Natural killer cell treated with Interleukin-12 subunit alpha and Interleukin-12 subunit beta and Interleukin-15 and Interleukin-18, amount 100 ng/mL, for 72 hours (primary cell): ENCODE measurements around the gene PRELP. TPM values are rescaled to one million over a fixed set of nuclear protein-coding genes. Genes with fewer than 3 reads are reported as not detected.

Source experiments
- ATAC-seq, 2 donors: fragments of 150-1000 bp; cut with Tn5 transposase in 1 of 2; sonication (Bioruptor Pico), chemical (Tn5 transposase) in 1 of 2; 2 replicates each; pipeline ENCODE4 v1.10.0; 2021
- DNase-seq: peaks from one replicate; pipeline ENCODE4 v3.0.0; 2022; ENCODE audit warnings: low spot score
- H3K27ac Mint-ChIP-seq, 2 donors: 1 replicate in 1 of 2; 2 replicates in 1 of 2; pipeline ENCODE4 v1.8.0; 2022; ENCODE audit warnings: mixed read lengths in 2 of 2, mild to moderate bottlenecking in 1 of 2, moderate library complexity in 1 of 2
- H3K27me3 Mint-ChIP-seq, 2 donors: 1 replicate in 1 of 2; 2 replicates in 1 of 2; pipeline ENCODE4 v1.8.0; 2022; ENCODE audit warnings: mixed read lengths in 2 of 2
- H3K36me3 Mint-ChIP-seq: one replicate; pipeline ENCODE4 v1.8.0; 2022; ENCODE audit warnings: mixed read lengths
- H3K4me1 Mint-ChIP-seq, 2 donors: 1 replicate in 1 of 2; 2 replicates in 1 of 2; pipeline ENCODE4 v1.8.0; 2022; ENCODE audit warnings: low read depth in 2 of 2, mixed read lengths in 2 of 2, mild to moderate bottlenecking in 1 of 2
- H3K4me3 Mint-ChIP-seq: one replicate; pipeline ENCODE4 v1.8.0; 2022; ENCODE audit warnings: mixed read lengths
- H3K9me3 Mint-ChIP-seq: 2 replicates; pipeline ENCODE4 v1.8.0; 2022; ENCODE audit warnings: mixed read lengths
- total RNA-seq, 2 donors: library from RNA; stranded (reverse); gene quantifications; one replicate each; pipeline ENCODE4 v1.2.3, GENCODE V29; 2022

The PRELP gene
- total RNA-seq: not detected

GRCh38 chr1:203475012-203475981, at the start of gene PRELP:
PRELP (plus strand) TSS chr1:203475806; CDS start chr1:203483185, 7,379 bp downstream.
- DNase-seq: no peak
- Mint-ChIP-seq H3K4me1 (no peaks in the 10 kb centered on the region), H3K27me3 (peaks cover 15 to 22% of the 10 kb centered on the region in 2 donors), H3K4me3 (no peak within 1 kb of the TSS), H3K36me3 (no peaks in the 10 kb centered on the region), H3K9me3 (no peaks in the 10 kb centered on the region), H3K27ac (no peak within 1 kb of the TSS)
- ATAC-seq: no peak

- peaks cover 26 to 29% of the 10 kb centered on the region in 2 donors for H3K27me3 Mint-ChIP-seq
- no peak overlapping the region for H3K4me3 Mint-ChIP-seq
- H3K27ac Mint-ChIP-seq: no peak overlapping the region
- DNase-seq (no peak), ATAC-seq (no peak)
- no peaks in the 10 kb centered on the region for H3K36me3 Mint-ChIP-seq
- H3K9me3 Mint-ChIP-seq: no peaks in the 10 kb centered on the region
- no peaks in the 10 kb centered on the region for H3K4me1 Mint-ChIP-seq
Observed at GRCh38 chr1:203426366-203426765, 49.2 kb upstream of the PRELP start.

GRCh38 chr1:203426870-203427269, 48.7 kb upstream of the PRELP start:
- Mint-ChIP-seq H3K9me3 (no peaks in the 10 kb centered on the region), H3K27me3 (peaks cover 26 to 31% of the 10 kb centered on the region in 2 donors), H3K4me3 (no peak overlapping the region), H3K27ac (no peak overlapping the region), H3K36me3 (no peaks in the 10 kb centered on the region), H3K4me1 (no peaks in the 10 kb centered on the region)
- ATAC-seq (no peak), DNase-seq (no peak)

- ATAC-seq (no peak), DNase-seq (no peak)
- H3K36me3 Mint-ChIP-seq: no peaks in the 10 kb centered on the region
- no peak overlapping the region for H3K27ac Mint-ChIP-seq
- H3K4me1 Mint-ChIP-seq: no peaks in the 10 kb centered on the region
- H3K9me3 Mint-ChIP-seq: no peaks in the 10 kb centered on the region
- no peak overlapping the region for H3K4me3 Mint-ChIP-seq
- H3K27me3 Mint-ChIP-seq: peaks cover 23 to 31% of the 10 kb centered on the region in 2 donors
Observed at GRCh38 chr1:203427451-203427850, 48.2 kb upstream of the PRELP start.

GRCh38 chr1:203428981-203429599, 46.5 kb upstream of the PRELP start:
- Mint-ChIP-seq H3K9me3 (no peaks in the 10 kb centered on the region), H3K27me3 (peaks cover 27 to 36% of the 10 kb centered on the region in 2 donors), H3K4me3 (no peak overlapping the region)

GRCh38 chr1:203435615-203436014, 40.0 kb upstream of the PRELP start:
- peaks cover 17 to 37% of the 10 kb centered on the region in 2 donors for H3K27me3 Mint-ChIP-seq
- DNase-seq: no peak
- H3K4me3 Mint-ChIP-seq: no peak overlapping the region

More at GRCh38 chr1:203428981-203429599, 46.5 kb upstream of the PRELP start:
- no peak overlapping the region for H3K27ac Mint-ChIP-seq
- H3K4me1 Mint-ChIP-seq: no peaks in the 10 kb centered on the region
- DNase-seq (no peak), ATAC-seq (no peak)
- no peaks in the 10 kb centered on the region for H3K36me3 Mint-ChIP-seq

GRCh38 chr1:203437696-203438315, 37.8 kb upstream of the PRELP start:
- DNase-seq (no peak), ATAC-seq (peak in 1 of 2 donors; percentile 27)
- H3K9me3 Mint-ChIP-seq: no peaks in the 10 kb centered on the region
- H3K27me3 Mint-ChIP-seq: peaks cover 18 to 38% of the 10 kb centered on the region in 2 donors
- H3K27ac Mint-ChIP-seq: no peak overlapping the region
- H3K36me3 Mint-ChIP-seq: no peaks in the 10 kb centered on the region
- H3K4me3 Mint-ChIP-seq: no peak overlapping the region
- H3K4me1 Mint-ChIP-seq: no peaks in the 10 kb centered on the region

More at GRCh38 chr1:203435615-203436014, 40.0 kb upstream of the PRELP start:
- no peak overlapping the region for H3K27ac Mint-ChIP-seq
- no peaks in the 10 kb centered on the region for H3K4me1 Mint-ChIP-seq
- no peaks in the 10 kb centered on the region for H3K36me3 Mint-ChIP-seq
- no peak for ATAC-seq
- H3K9me3 Mint-ChIP-seq: no peaks in the 10 kb centered on the region

- no peaks in the 10 kb centered on the region for H3K4me1 Mint-ChIP-seq
Observed at GRCh38 chr1:203439131-203439730, 36.4 kb upstream of the PRELP start.

GRCh38 chr1:203440771-203441170, 34.8 kb upstream of the PRELP start:
- Mint-ChIP-seq H3K4me1 (no peaks in the 10 kb centered on the region), H3K4me3 (no peak overlapping the region), H3K27ac (no peak overlapping the region), H3K27me3 (peaks cover 19 to 38% of the 10 kb centered on the region in 2 donors), H3K9me3 (no peaks in the 10 kb centered on the region), H3K36me3 (no peaks in the 10 kb centered on the region)
- no peak for DNase-seq
- peak in 1 of 2 donors; percentile 38 for ATAC-seq

More at GRCh38 chr1:203439131-203439730, 36.4 kb upstream of the PRELP start:
- no peak overlapping the region for H3K4me3 Mint-ChIP-seq
- ATAC-seq (no peak), DNase-seq (no peak)
- H3K36me3 Mint-ChIP-seq: no peaks in the 10 kb centered on the region
- H3K27ac Mint-ChIP-seq: no peak overlapping the region
- no peaks in the 10 kb centered on the region for H3K9me3 Mint-ChIP-seq
- peaks cover 19 to 44% of the 10 kb centered on the region in 2 donors for H3K27me3 Mint-ChIP-seq

GRCh38 chr1:203441766-203442165, 33.8 kb upstream of the PRELP start:
- Mint-ChIP-seq H3K4me3 (no peak overlapping the region), H3K9me3 (no peaks in the 10 kb centered on the region), H3K36me3 (no peaks in the 10 kb centered on the region), H3K4me1 (no peaks in the 10 kb centered on the region), H3K27me3 (peaks cover 21 to 38% of the 10 kb centered on the region in 2 donors), H3K27ac (no peak overlapping the region)
- ATAC-seq (no peak), DNase-seq (no peak)

- Mint-ChIP-seq H3K27ac (no peak overlapping the region), H3K27me3 (peaks cover 21 to 44% of the 10 kb centered on the region in 2 donors), H3K4me3 (no peak overlapping the region), H3K9me3 (no peaks in the 10 kb centered on the region), H3K36me3 (no peaks in the 10 kb centered on the region), H3K4me1 (no peaks in the 10 kb centered on the region)
- ATAC-seq: no peak
- no peak for DNase-seq
Observed at GRCh38 chr1:203442821-203443220, 32.8 kb upstream of the PRELP start.

GRCh38 chr1:203443296-203443695, 32.3 kb upstream of the PRELP start:
- Mint-ChIP-seq H3K4me3 (no peak overlapping the region), H3K4me1 (no peaks in the 10 kb centered on the region), H3K36me3 (no peaks in the 10 kb centered on the region), H3K27me3 (peaks cover 21 to 44% of the 10 kb centered on the region in 2 donors), H3K27ac (no peak overlapping the region), H3K9me3 (no peaks in the 10 kb centered on the region)
- no peak for DNase-seq
- no peak for ATAC-seq

GRCh38 chr1:203444171-203444576, 31.4 kb upstream of the PRELP start:
- H3K9me3 Mint-ChIP-seq: no peaks in the 10 kb centered on the region
- peaks cover 24 to 42% of the 10 kb centered on the region in 2 donors for H3K27me3 Mint-ChIP-seq
- no peak for ATAC-seq
- no peaks in the 10 kb centered on the region for H3K36me3 Mint-ChIP-seq
- no peaks in the 10 kb centered on the region for H3K4me1 Mint-ChIP-seq
- no peak for DNase-seq
- no peak overlapping the region for H3K27ac Mint-ChIP-seq
- no peak overlapping the region for H3K4me3 Mint-ChIP-seq
